SK-N-SH (cell line): ENCODE data around the gene PHKB. TPM values are rescaled to one million over a fixed set of nuclear protein-coding genes. Genes with fewer than 3 reads are reported as not detected.

ENCODE experiments used
- CTCF ChIA-PET: fragments of 300-600, 350-600 bp; formaldehyde crosslinking; extraction: SDS; loops from one replicate; lab custom pipeline; 2021; lab: Yijun Ruan, JAX
- POLR2A ChIA-PET: fragments of 350-600 bp; sonication (Branson Sonifier 250); formaldehyde crosslinking; extraction: SDS; loops from one replicate; lab custom pipeline; 2020; ENCODE audit warnings: antibody characterized with exemption, inconsistent platforms; lab: Yijun Ruan, JAX
- DNase-seq: peaks from one replicate; pipeline ENCODE4 v3.0.0; 2012
- H2AFZ ChIP-seq: fragments of 200-600 bp; sonication (generic); 2 replicates; pipeline ENCODE4 v1.8.1; 2016; ENCODE audit warnings: antibody characterized with exemption, mild to moderate bottlenecking, low read depth
- H3F3A ChIP-seq: fragments of 200-600 bp; sonication (generic); replicated peaks from 2 replicates; pipeline ENCODE3; 2016; ENCODE audit warnings: antibody characterized with exemption, mild to moderate bottlenecking; ENCODE audit not compliant: insufficient read depth
- H3K27ac ChIP-seq, 2 experiments: fragments of 200-500 bp in 1 of 2; fragments of 200-600 bp in 1 of 2; sonication (Bioruptor generic) in 1 of 2; sonication (generic), shearing (Covaris generic) in 1 of 2; 2 replicates each; pipeline versions ENCODE4 v1.5.1 to v1.6.1; 2014 to 2016; ENCODE audit warnings: low read depth in 2 of 2, inconsistent platforms in 1 of 2, low read length in 1 of 2, mild to moderate bottlenecking in 1 of 2, mixed read lengths in 1 of 2
- H3K27me3 ChIP-seq: fragments of 200-600 bp; sonication (generic), shearing (Covaris generic); 2 replicates; pipeline ENCODE4 v1.6.1; 2016; ENCODE audit warnings: mixed run types; ENCODE audit not compliant: insufficient read depth
- H3K36me3 ChIP-seq, 2 experiments: fragments of 200-500 bp in 1 of 2; fragments of 200-600 bp in 1 of 2; sonication (Bioruptor generic) in 1 of 2; sonication (generic) in 1 of 2; replicated peaks in 1 of 2; 2 replicates each; pipeline versions ENCODE3 to v1.5.1; 2014 to 2016; ENCODE audit warnings: low read length in 1 of 2, mild to moderate bottlenecking in 1 of 2; ENCODE audit not compliant: insufficient read depth in 2 of 2, control insufficient read depth in 1 of 2
- H3K4me1 ChIP-seq, 2 experiments: fragments of 200-500 bp in 1 of 2; fragments of 200-600 bp in 1 of 2; sonication (Bioruptor generic) in 1 of 2; sonication (generic), shearing (Covaris generic) in 1 of 2; 2 replicates each; pipeline versions ENCODE4 v1.5.1 to v1.6.1; 2014 to 2016; ENCODE audit warnings: low read depth in 1 of 2, low read length in 1 of 2, mixed run types in 1 of 2; ENCODE audit not compliant: insufficient read depth in 2 of 2, control insufficient read depth in 1 of 2
- H3K4me2 ChIP-seq: fragments of 200-600 bp; sonication (generic), shearing (Covaris generic); 2 replicates; pipeline ENCODE4 v1.6.1; 2017; ENCODE audit warnings: mixed run types
- H3K4me3 ChIP-seq, 2 experiments: fragments of 200-500 bp in 1 of 2; fragments of 200-600 bp in 1 of 2; sonication (Bioruptor generic) in 1 of 2; sonication (generic), shearing (Covaris generic) in 1 of 2; 2 replicates each; pipeline versions ENCODE4 v1.5.1 to v1.8.1; 2014 to 2016; ENCODE audit warnings: low read depth in 2 of 2, inconsistent platforms in 1 of 2, low read length in 1 of 2, mild to moderate bottlenecking in 1 of 2, mixed read lengths in 1 of 2, moderate library complexity in 1 of 2
- H3K79me2 ChIP-seq: fragments of 200-600 bp; sonication (generic); 2 replicates; pipeline ENCODE4 v1.8.1; 2017; ENCODE audit warnings: mild to moderate bottlenecking; ENCODE audit not compliant: insufficient read depth
- H3K9ac ChIP-seq: fragments of 200-600 bp; sonication (generic); 2 replicates; pipeline ENCODE4 v1.6.1; 2017; ENCODE audit warnings: mixed run types
- H3K9me2 ChIP-seq: fragments of 200-600 bp; sonication (generic); 2 replicates; pipeline ENCODE4 v1.6.1; 2017; ENCODE audit warnings: mixed run types
- H3K9me3 ChIP-seq: fragments of 200-600 bp; sonication (generic); 2 replicates; pipeline ENCODE4 v1.6.1; 2017; ENCODE audit warnings: mixed run types, mild to moderate bottlenecking, moderate library complexity
- H4K20me1 ChIP-seq: fragments of 200-600 bp; sonication (generic); 2 replicates; pipeline ENCODE4 v1.6.1; 2017; ENCODE audit warnings: mild to moderate bottlenecking, mixed run types; ENCODE audit not compliant: insufficient read depth
- ELF1 ChIP-seq: IDR thresholded peaks from 2 replicates; pipeline ENCODE4 v1.4.0; 2012
- EP300 ChIP-seq, 2 experiments: IDR thresholded peaks; 2 replicates each; pipeline versions ENCODE4 v1.4.0 to v1.6.1; 2012; ENCODE audit warnings: borderline replicate concordance in 1 of 2, low read depth in 1 of 2, low read length in 1 of 2
- FOSL2 ChIP-seq: IDR thresholded peaks from 2 replicates; pipeline ENCODE4 v1.4.0; 2012; ENCODE audit warnings: low read depth, mild to moderate bottlenecking, moderate library complexity, borderline replicate concordance
- FOXM1 ChIP-seq: IDR thresholded peaks from 2 replicates; pipeline ENCODE4 v1.4.0; 2012; ENCODE audit warnings: low read depth, mild to moderate bottlenecking
- GABPA ChIP-seq: IDR thresholded peaks from 2 replicates; pipeline ENCODE4 v1.4.0; 2012; ENCODE audit warnings: low read depth, mild to moderate bottlenecking
- GATA2 ChIP-seq: sonication (generic); formaldehyde crosslinking; IDR thresholded peaks from 2 replicates; pipeline ENCODE4 v1.5.0; 2020; ENCODE audit warnings: mild to moderate bottlenecking, missing genetic modification reagents
- JUND ChIP-seq: IDR thresholded peaks from 2 replicates; pipeline ENCODE4 v1.4.0; 2012
- NRF1 ChIP-seq: IDR thresholded peaks from 2 replicates; pipeline ENCODE4 v1.6.1; 2012; ENCODE audit warnings: low read depth, mild to moderate bottlenecking, low read length
- POLR2AphosphoS5 ChIP-seq: IDR thresholded peaks from 2 replicates; pipeline ENCODE4 v1.6.1; 2012; ENCODE audit warnings: low read depth, low read length
- RFX5 ChIP-seq: IDR thresholded peaks from 2 replicates; pipeline ENCODE4 v1.6.1; 2012; ENCODE audit warnings: mild to moderate bottlenecking, improper control_type of control experiment, low read length
- RXRA ChIP-seq: IDR thresholded peaks from 2 replicates; pipeline ENCODE4 v1.4.0; 2012; ENCODE audit warnings: low read depth, mild to moderate bottlenecking, borderline replicate concordance
- SMC3 ChIP-seq: IDR thresholded peaks from 2 replicates; pipeline ENCODE4 v1.6.1; 2012; ENCODE audit warnings: low read depth, low read length, improper control_type of control experiment
- TAF1 ChIP-seq: IDR thresholded peaks from 2 replicates; pipeline ENCODE4 v1.6.1; 2012; ENCODE audit warnings: low read depth, mild to moderate bottlenecking, low read length, moderate library complexity, borderline replicate concordance
- TCF12 ChIP-seq: IDR thresholded peaks from 2 replicates; pipeline ENCODE4 v1.4.0; 2012
- YY1 ChIP-seq: IDR thresholded peaks from 2 replicates; pipeline ENCODE4 v1.4.0; 2012; ENCODE audit warnings: low read depth, mild to moderate bottlenecking
- polyA plus RNA-seq, 3 experiments: library from polyadenylated mRNA; depleted of rRNA; stranded (reverse); fragments of >200 nt; gene quantifications; 2 replicates each; pipeline ENCODE4 v1.2.3, GENCODE V29; 2012
- TF ChIP-seq, protein P1 (sequence below): IDR thresholded peaks from 2 replicates; pipeline ENCODE4 v1.4.0; 2012; ENCODE audit warnings: low read depth
- TF ChIP-seq, protein P2 (sequence below): IDR thresholded peaks from 2 replicates; pipeline ENCODE4 v1.4.0; 2012; ENCODE audit warnings: low read depth, borderline replicate concordance
- TF ChIP-seq, protein P3 (sequence below): fragments of 200-600 bp; sonication (generic); IDR thresholded peaks from 2 replicates; pipeline ENCODE4 v1.6.1; 2017; ENCODE audit warnings: antibody characterized with exemption, mild to moderate bottlenecking, moderate library complexity
- TF ChIP-seq, protein P4 (sequence below): IDR thresholded peaks from 2 replicates; pipeline ENCODE4 v1.4.0; 2012; ENCODE audit warnings: low read depth, borderline replicate concordance
- TF ChIP-seq, protein P5 (sequence below): IDR thresholded peaks from 2 replicates; pipeline ENCODE4; 2012

PHKB gene
- polyA plus RNA-seq, 1 of the 3 experiments (the other 2 are of a cell fraction): 20.8 TPM

DNA sequence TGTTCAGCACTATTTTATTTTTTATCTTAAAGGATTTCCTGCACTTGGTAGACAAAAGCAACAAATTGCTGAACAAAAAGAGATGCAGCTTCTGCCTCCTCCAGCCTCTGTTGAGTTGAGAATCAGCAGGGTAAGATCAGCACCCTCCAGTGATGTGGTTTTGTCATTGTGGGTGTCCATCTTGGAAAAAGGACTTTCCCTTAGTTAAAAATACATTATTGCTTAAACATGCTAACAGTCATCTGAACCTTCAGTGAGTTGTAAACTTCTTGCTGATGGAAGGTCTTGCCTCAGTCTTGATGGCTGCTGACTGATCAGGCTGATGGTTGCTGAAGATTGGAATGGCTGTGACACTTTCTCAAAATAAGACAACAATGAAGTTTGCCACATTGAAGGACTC lies 101.2 kb downstream of the PHKB start:
- H3K27ac ChIP-seq: no peak overlapping the region
- no peak for TF ChIP-seq POLR2AphosphoS5
- TF ChIP-seq RXRA: no peak
- no peak for TF ChIP-seq NRF1
- TF ChIP-seq, protein P1, sequence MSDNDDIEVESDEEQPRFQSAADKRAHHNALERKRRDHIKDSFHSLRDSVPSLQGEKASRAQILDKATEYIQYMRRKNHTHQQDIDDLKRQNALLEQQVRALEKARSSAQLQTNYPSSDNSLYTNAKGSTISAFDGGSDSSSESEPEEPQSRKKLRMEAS: no peak
- TF ChIP-seq, protein P2, sequence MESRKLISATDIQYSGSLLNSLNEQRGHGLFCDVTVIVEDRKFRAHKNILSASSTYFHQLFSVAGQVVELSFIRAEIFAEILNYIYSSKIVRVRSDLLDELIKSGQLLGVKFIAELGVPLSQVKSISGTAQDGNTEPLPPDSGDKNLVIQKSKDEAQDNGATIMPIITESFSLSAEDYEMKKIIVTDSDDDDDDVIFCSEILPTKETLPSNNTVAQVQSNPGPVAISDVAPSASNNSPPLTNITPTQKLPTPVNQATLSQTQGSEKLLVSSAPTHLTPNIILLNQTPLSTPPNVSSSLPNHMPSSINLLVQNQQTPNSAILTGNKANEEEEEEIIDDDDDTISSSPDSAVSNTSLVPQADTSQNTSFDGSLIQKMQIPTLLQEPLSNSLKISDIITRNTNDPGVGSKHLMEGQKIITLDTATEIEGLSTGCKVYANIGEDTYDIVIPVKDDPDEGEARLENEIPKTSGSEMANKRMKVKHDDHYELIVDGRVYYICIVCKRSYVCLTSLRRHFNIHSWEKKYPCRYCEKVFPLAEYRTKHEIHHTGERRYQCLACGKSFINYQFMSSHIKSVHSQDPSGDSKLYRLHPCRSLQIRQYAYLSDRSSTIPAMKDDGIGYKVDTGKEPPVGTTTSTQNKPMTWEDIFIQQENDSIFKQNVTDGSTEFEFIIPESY: no peak
- TF ChIP-seq, protein P3, sequence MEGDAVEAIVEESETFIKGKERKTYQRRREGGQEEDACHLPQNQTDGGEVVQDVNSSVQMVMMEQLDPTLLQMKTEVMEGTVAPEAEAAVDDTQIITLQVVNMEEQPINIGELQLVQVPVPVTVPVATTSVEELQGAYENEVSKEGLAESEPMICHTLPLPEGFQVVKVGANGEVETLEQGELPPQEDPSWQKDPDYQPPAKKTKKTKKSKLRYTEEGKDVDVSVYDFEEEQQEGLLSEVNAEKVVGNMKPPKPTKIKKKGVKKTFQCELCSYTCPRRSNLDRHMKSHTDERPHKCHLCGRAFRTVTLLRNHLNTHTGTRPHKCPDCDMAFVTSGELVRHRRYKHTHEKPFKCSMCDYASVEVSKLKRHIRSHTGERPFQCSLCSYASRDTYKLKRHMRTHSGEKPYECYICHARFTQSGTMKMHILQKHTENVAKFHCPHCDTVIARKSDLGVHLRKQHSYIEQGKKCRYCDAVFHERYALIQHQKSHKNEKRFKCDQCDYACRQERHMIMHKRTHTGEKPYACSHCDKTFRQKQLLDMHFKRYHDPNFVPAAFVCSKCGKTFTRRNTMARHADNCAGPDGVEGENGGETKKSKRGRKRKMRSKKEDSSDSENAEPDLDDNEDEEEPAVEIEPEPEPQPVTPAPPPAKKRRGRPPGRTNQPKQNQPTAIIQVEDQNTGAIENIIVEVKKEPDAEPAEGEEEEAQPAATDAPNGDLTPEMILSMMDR: no peak
- TF ChIP-seq JUND: no peak
- TF ChIP-seq GATA2: no peak
- TF ChIP-seq TAF1: no peak
- no peak for TF ChIP-seq FOSL2
- TF ChIP-seq, protein P4, sequence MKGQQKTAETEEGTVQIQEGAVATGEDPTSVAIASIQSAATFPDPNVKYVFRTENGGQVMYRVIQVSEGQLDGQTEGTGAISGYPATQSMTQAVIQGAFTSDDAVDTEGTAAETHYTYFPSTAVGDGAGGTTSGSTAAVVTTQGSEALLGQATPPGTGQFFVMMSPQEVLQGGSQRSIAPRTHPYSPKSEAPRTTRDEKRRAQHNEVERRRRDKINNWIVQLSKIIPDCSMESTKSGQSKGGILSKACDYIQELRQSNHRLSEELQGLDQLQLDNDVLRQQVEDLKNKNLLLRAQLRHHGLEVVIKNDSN: no peak
- no peak for TF ChIP-seq SMC3
- no peak for TF ChIP-seq TCF12
- TF ChIP-seq EP300 (IDR thresholded peaks at IDR 0.05; ENCODE audit: borderline replicate concordance in 1 of 2, low read depth in 1 of 2, low read length in 1 of 2): no peak
- no peak for TF ChIP-seq GABPA
- no peak for TF ChIP-seq FOXM1
- no peak for TF ChIP-seq YY1
- TF ChIP-seq, protein P5, sequence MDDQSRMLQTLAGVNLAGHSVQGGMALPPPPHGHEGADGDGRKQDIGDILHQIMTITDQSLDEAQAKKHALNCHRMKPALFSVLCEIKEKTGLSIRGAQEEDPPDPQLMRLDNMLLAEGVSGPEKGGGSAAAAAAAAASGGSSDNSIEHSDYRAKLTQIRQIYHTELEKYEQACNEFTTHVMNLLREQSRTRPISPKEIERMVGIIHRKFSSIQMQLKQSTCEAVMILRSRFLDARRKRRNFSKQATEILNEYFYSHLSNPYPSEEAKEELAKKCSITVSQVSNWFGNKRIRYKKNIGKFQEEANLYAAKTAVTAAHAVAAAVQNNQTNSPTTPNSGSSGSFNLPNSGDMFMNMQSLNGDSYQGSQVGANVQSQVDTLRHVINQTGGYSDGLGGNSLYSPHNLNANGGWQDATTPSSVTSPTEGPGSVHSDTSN: no peak
- TF ChIP-seq RFX5: no peak
- TF ChIP-seq ELF1: no peak
- no peaks in the 10 kb centered on the region for H3K27me3 ChIP-seq
- no peak overlapping the region for H3K4me2 ChIP-seq
- H3K9me2 ChIP-seq: no peaks in the 10 kb centered on the region
- H3K4me3 ChIP-seq: no peak overlapping the region
- no peaks in the 10 kb centered on the region for H3K79me2 ChIP-seq
- no peaks in the 10 kb centered on the region for H3F3A ChIP-seq
- no peaks in the 10 kb centered on the region for H4K20me1 ChIP-seq
- H2AFZ ChIP-seq: no peak overlapping the region
- POLR2A ChIA-PET: no interaction called here
- no peaks in the 10 kb centered on the region for H3K9me3 ChIP-seq
- no peak overlapping the region for H3K9ac ChIP-seq
- no peaks in the 10 kb centered on the region for H3K4me1 ChIP-seq
- CTCF ChIA-PET: no interaction called here
- DNase-seq: no peak
- H3K36me3 ChIP-seq: peaks cover 0 to 5% of the 10 kb centered on the region in 2 experiments
